OCI-LY1 (cell line): ENCODE measurements around the gene MARVELD2.

ENCODE experiments used
- H2AFZ ChIP-seq: fragments of 200-600 bp; sonication (generic), shearing (Covaris generic); 2 replicates; pipeline ENCODE4 v1.6.0; 2014; ENCODE audit warnings: antibody characterized with exemption, mild to moderate bottlenecking, low read length
- H3F3A ChIP-seq: fragments of 200-600 bp; sonication (generic), shearing (Covaris generic); 2 replicates; pipeline ENCODE4 v1.6.0; 2014; ENCODE audit warnings: mild to moderate bottlenecking, antibody characterized with exemption, low read length, moderate library complexity; ENCODE audit not compliant: insufficient read depth
- H3K27ac ChIP-seq: fragments of 200-600 bp; sonication (generic); 2 replicates; pipeline ENCODE4 v1.5.1; 2014; ENCODE audit warnings: low read length, mixed run types, mild to moderate bottlenecking, low read depth; ENCODE audit not compliant: poor library complexity, severe bottlenecking
- H3K27me3 ChIP-seq: fragments of 200-600 bp; sonication (generic); 2 replicates; pipeline ENCODE4 v1.6.0; 2014; ENCODE audit warnings: antibody characterized with exemption, mild to moderate bottlenecking, low read length, moderate library complexity; ENCODE audit not compliant: insufficient read depth
- H3K36me3 ChIP-seq: fragments of 200-600 bp; sonication (generic); 2 replicates; pipeline ENCODE4 v1.6.1; 2014; ENCODE audit warnings: mild to moderate bottlenecking, antibody characterized with exemption, low read length, moderate library complexity, mixed read lengths; ENCODE audit not compliant: insufficient read depth
- H3K4me1 ChIP-seq: fragments of 200-600 bp; sonication (generic); 2 replicates; pipeline ENCODE4 v1.5.1; 2014; ENCODE audit warnings: mild to moderate bottlenecking, low read length, moderate library complexity; ENCODE audit not compliant: insufficient read depth, severe bottlenecking
- H3K4me2 ChIP-seq: fragments of 200-600 bp; sonication (generic), shearing (Covaris generic); 2 replicates; pipeline ENCODE4 v1.6.1; 2014; ENCODE audit warnings: low read length
- H3K4me3 ChIP-seq: fragments of 200-600 bp; sonication (generic); 2 replicates; pipeline ENCODE4 v1.5.1; 2014; ENCODE audit warnings: low read length, low read depth, mild to moderate bottlenecking, mixed read lengths; ENCODE audit not compliant: poor library complexity, severe bottlenecking
- H3K79me2 ChIP-seq: fragments of 200-600 bp; shearing (Covaris generic); 2 replicates; pipeline ENCODE4 v1.6.1; 2016; ENCODE audit warnings: mixed run types, low read length, mixed read lengths; ENCODE audit not compliant: insufficient read depth
- H3K9ac ChIP-seq: fragments of 200-600 bp; sonication (generic), shearing (Covaris generic); 2 replicates; pipeline ENCODE4 v1.6.1; 2014; ENCODE audit warnings: mild to moderate bottlenecking, low read length, mixed read lengths
- H3K9me2 ChIP-seq: fragments of 200-600 bp; sonication (generic), shearing (Covaris generic); 2 replicates; pipeline ENCODE4 v1.6.1; 2014; ENCODE audit warnings: low read depth, mild to moderate bottlenecking, low read length, mixed read lengths
- H3K9me3 ChIP-seq: fragments of 200-600 bp; shearing (Covaris generic); 2 replicates; pipeline ENCODE4 v1.6.1; 2014; ENCODE audit warnings: low read length, mixed read lengths
- H4K20me1 ChIP-seq: fragments of 200-600 bp; sonication (generic), shearing (Covaris generic); 2 replicates; pipeline ENCODE4 v1.6.0; 2016; ENCODE audit warnings: mild to moderate bottlenecking, low read length; ENCODE audit not compliant: insufficient read depth
- EZH2 ChIP-seq: fragments of 200-600 bp; sonication (generic), shearing (Covaris generic); IDR thresholded peaks from 2 replicates; pipeline ENCODE4 v1.8.0; 2017; ENCODE audit warnings: borderline replicate concordance, mixed run types, mild to moderate bottlenecking, antibody characterized with exemption, low read length, moderate library complexity, mixed read lengths
- TF ChIP-seq, protein P1 (sequence below): fragments of 200-600 bp; sonication (generic), shearing (Covaris generic); IDR thresholded peaks from 2 replicates; pipeline ENCODE4 v1.5.1; 2017; ENCODE audit warnings: mild to moderate bottlenecking, antibody characterized with exemption, low read length, moderate library complexity, mixed read lengths

MARVELD2 gene

GRCh38 chr5:69372394-69372793 is 42.5 kb upstream of the MARVELD2 start:
- peak overlapping the region; percentile 41 for H3K9ac ChIP-seq
- H3K36me3 ChIP-seq: peaks cover 30% of the 10 kb centered on the region; the same call in 1 of the 2 replicates
- H3F3A ChIP-seq: 0 out of 2 replicates have a peak, but pooled peaks cover 4% of the 10 kb centered on the region
- H3K79me2 ChIP-seq: peaks cover 43% of the 10 kb centered on the region
- H3K27me3 ChIP-seq: no peaks in the 10 kb centered on the region
- no peaks in the 10 kb centered on the region for H3K9me3 ChIP-seq
- peak overlapping the region; percentile 100 for H3K4me2 ChIP-seq
- H3K9me2 ChIP-seq: no peaks in the 10 kb centered on the region
- TF ChIP-seq, protein P1, sequence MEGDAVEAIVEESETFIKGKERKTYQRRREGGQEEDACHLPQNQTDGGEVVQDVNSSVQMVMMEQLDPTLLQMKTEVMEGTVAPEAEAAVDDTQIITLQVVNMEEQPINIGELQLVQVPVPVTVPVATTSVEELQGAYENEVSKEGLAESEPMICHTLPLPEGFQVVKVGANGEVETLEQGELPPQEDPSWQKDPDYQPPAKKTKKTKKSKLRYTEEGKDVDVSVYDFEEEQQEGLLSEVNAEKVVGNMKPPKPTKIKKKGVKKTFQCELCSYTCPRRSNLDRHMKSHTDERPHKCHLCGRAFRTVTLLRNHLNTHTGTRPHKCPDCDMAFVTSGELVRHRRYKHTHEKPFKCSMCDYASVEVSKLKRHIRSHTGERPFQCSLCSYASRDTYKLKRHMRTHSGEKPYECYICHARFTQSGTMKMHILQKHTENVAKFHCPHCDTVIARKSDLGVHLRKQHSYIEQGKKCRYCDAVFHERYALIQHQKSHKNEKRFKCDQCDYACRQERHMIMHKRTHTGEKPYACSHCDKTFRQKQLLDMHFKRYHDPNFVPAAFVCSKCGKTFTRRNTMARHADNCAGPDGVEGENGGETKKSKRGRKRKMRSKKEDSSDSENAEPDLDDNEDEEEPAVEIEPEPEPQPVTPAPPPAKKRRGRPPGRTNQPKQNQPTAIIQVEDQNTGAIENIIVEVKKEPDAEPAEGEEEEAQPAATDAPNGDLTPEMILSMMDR: no peak
- TF ChIP-seq EZH2: no peak
- peak overlapping the region; percentile 91 for H3K4me3 ChIP-seq
- no peak overlapping the region for H2AFZ ChIP-seq
- peaks cover 59% of the 10 kb centered on the region for H3K4me1 ChIP-seq
- H4K20me1 ChIP-seq: no peaks in the 10 kb centered on the region
- peak overlapping the region; percentile 41 for H3K27ac ChIP-seq

DNA sequence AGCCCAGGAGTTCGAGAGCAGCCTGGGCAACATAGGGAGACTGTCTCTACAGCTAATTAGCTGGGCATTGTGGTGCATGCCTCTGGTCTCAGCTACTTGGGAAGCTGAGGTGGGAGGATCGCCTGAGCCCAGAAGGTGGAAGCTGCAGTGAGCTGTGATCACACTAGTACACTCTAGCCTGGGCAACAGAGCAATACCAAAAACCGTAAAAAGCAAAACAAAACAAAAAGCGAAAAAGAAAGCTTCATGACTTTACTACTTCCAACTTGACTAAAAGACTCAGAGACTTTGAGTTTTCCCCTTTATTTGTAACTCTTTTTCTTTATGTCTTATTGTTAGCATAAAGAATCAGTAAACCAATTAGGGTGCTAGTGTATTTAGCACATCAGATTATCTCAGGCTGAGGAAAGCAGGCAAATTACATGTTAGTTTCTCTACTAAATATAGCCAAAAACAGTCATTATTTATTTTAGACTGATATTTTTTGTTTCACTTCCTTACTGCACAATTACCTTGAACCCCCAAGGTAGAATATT is 39.9 kb upstream of the MARVELD2 start:
- H3K27me3 ChIP-seq: no peaks in the 10 kb centered on the region
- H3K4me2 ChIP-seq: peak overlapping the region; percentile 21
- H3K4me3 ChIP-seq: no peak overlapping the region
- H4K20me1 ChIP-seq: no peaks in the 10 kb centered on the region
- H3K79me2 ChIP-seq: peaks cover 26% of the 10 kb centered on the region
- peak overlapping the region; percentile 12; the same call in 1 of the 2 replicates for H3K9ac ChIP-seq
- H3K36me3 ChIP-seq: peaks cover 34% of the 10 kb centered on the region; the same call in 1 of the 2 replicates
- H3K9me3 ChIP-seq: no peaks in the 10 kb centered on the region
- H3K4me1 ChIP-seq: peaks cover 48% of the 10 kb centered on the region
- peak overlapping the region; percentile 70 for H3K27ac ChIP-seq
- no peak overlapping the region for H2AFZ ChIP-seq
- no peaks in the 10 kb centered on the region for H3K9me2 ChIP-seq
- H3F3A ChIP-seq: 0 out of 2 replicates have a peak, but pooled peaks cover 4% of the 10 kb centered on the region
- TF ChIP-seq, protein P1: no peak
- TF ChIP-seq EZH2: no peak

GRCh38 chr5:69378376-69378775 is 36.5 kb upstream of the MARVELD2 start:
- no peak overlapping the region for H3K27ac ChIP-seq
- H3K27me3 ChIP-seq: no peaks in the 10 kb centered on the region
- 0 out of 2 replicates have a peak, but pooled peaks cover 4% of the 10 kb centered on the region for H3F3A ChIP-seq
- H3K4me3 ChIP-seq: no peak overlapping the region
- no peak for TF ChIP-seq EZH2
- TF ChIP-seq, protein P1: no peak
- no peaks in the 10 kb centered on the region for H4K20me1 ChIP-seq
- H2AFZ ChIP-seq: no peak overlapping the region
- H3K4me1 ChIP-seq: peaks cover 18% of the 10 kb centered on the region
- no peak overlapping the region for H3K4me2 ChIP-seq
- H3K9me3 ChIP-seq: no peaks in the 10 kb centered on the region
- H3K9ac ChIP-seq: no peak overlapping the region
- H3K36me3 ChIP-seq: peaks cover 61% of the 10 kb centered on the region
- no peaks in the 10 kb centered on the region for H3K9me2 ChIP-seq
- H3K79me2 ChIP-seq: no peaks in the 10 kb centered on the region
